Fibroblast of the aortic adventitia (primary cell): ENCODE measurements around the gene ARHGAP36. TPM values are rescaled to one million over a fixed set of nuclear protein-coding genes. Genes with fewer than 3 reads are reported as not detected.

ENCODE experiments used
- DNase-seq: peaks from one replicate; pipeline ENCODE4 v3.0.0-alpha.2; 2010; ENCODE audit warnings: low read depth
- H3K4me3 ChIP-seq: 2 replicates; pipeline ENCODE4 v1.5.1; 2011; ENCODE audit warnings: low read depth, mild to moderate bottlenecking, control low read depth, low read length, moderate library complexity
- total RNA-seq: library from RNA; depleted of rRNA; stranded (reverse); fragments of >200 nt; gene quantifications from 2 replicates; pipeline ENCODE4 v1.2.3, GENCODE V29; 2012; ENCODE audit warnings: low replicate concordance
- TF ChIP-seq, protein P1 (sequence below): IDR thresholded peaks from 2 replicates; pipeline ENCODE4 v1.5.1; 2011; ENCODE audit warnings: mild to moderate bottlenecking, low read length, control low read depth, inconsistent platforms; ENCODE audit not compliant: insufficient read depth

The ARHGAP36 gene, protein sequence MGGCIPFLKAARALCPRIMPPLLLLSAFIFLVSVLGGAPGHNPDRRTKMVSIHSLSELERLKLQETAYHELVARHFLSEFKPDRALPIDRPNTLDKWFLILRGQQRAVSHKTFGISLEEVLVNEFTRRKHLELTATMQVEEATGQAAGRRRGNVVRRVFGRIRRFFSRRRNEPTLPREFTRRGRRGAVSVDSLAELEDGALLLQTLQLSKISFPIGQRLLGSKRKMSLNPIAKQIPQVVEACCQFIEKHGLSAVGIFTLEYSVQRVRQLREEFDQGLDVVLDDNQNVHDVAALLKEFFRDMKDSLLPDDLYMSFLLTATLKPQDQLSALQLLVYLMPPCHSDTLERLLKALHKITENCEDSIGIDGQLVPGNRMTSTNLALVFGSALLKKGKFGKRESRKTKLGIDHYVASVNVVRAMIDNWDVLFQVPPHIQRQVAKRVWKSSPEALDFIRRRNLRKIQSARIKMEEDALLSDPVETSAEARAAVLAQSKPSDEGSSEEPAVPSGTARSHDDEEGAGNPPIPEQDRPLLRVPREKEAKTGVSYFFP
- total RNA-seq, result not detected in 2 replicates

DNA sequence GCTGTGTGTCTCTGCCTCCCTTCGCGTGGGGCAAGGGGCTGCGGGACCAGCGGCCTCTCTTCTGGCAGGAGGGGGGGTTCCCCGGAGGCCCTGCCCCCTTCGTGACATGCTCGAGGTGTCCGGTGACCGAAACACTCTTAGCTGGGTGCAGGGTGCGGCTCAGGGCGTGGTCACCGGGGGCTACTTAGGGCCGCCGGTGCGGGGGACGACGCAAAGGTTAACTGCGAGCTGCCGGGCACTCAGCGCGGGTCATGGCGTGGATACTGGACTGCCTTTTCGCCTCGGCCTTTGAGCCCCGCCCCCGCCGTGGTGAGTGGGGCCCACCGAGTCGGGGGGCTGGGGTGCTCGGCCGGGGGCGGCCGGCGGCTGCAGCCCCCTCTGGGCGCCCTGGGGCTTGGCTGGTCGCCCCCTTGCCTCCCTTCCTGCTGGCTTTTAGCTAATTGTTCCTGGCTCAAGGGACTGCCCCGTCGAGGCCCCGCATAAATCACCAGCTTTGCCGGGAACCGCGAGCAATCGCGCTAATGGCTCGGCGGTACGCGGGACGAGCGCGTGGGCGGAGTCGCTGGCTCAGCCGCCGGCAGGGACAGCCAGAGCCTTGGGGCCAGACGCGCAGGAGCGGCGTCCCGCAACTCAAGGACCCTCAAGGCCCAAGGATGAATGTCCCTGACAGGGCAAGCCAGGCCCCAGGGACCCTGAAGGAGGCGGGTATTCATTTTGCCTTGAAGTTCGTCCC, at the start of gene ARHGAP36:
Gene ARHGAP36, plus strand, starts transcription at position 211 of the 733 bp plus-strand sequence. CDS start 23,320 bp downstream, outside the sequence.
- TF ChIP-seq, protein P1, sequence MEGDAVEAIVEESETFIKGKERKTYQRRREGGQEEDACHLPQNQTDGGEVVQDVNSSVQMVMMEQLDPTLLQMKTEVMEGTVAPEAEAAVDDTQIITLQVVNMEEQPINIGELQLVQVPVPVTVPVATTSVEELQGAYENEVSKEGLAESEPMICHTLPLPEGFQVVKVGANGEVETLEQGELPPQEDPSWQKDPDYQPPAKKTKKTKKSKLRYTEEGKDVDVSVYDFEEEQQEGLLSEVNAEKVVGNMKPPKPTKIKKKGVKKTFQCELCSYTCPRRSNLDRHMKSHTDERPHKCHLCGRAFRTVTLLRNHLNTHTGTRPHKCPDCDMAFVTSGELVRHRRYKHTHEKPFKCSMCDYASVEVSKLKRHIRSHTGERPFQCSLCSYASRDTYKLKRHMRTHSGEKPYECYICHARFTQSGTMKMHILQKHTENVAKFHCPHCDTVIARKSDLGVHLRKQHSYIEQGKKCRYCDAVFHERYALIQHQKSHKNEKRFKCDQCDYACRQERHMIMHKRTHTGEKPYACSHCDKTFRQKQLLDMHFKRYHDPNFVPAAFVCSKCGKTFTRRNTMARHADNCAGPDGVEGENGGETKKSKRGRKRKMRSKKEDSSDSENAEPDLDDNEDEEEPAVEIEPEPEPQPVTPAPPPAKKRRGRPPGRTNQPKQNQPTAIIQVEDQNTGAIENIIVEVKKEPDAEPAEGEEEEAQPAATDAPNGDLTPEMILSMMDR, result no peak
- no peak for DNase-seq
- H3K4me3 ChIP-seq, result no peak within 1 kb of the TSS

- no peak for DNase-seq
- H3K4me3 ChIP-seq, result no peak overlapping the region
- TF ChIP-seq, protein P1, result no peak
Observed at GRCh38 chrX:131010186-131010585, 48.0 kb upstream of the ARHGAP36 start.

- H3K4me3 ChIP-seq, result no peak overlapping the region
- TF ChIP-seq, protein P1, result no peak
- DNase-seq, result no peak
Observed at GRCh38 chrX:131025336-131025735, 32.8 kb upstream of the ARHGAP36 start.

DNA sequence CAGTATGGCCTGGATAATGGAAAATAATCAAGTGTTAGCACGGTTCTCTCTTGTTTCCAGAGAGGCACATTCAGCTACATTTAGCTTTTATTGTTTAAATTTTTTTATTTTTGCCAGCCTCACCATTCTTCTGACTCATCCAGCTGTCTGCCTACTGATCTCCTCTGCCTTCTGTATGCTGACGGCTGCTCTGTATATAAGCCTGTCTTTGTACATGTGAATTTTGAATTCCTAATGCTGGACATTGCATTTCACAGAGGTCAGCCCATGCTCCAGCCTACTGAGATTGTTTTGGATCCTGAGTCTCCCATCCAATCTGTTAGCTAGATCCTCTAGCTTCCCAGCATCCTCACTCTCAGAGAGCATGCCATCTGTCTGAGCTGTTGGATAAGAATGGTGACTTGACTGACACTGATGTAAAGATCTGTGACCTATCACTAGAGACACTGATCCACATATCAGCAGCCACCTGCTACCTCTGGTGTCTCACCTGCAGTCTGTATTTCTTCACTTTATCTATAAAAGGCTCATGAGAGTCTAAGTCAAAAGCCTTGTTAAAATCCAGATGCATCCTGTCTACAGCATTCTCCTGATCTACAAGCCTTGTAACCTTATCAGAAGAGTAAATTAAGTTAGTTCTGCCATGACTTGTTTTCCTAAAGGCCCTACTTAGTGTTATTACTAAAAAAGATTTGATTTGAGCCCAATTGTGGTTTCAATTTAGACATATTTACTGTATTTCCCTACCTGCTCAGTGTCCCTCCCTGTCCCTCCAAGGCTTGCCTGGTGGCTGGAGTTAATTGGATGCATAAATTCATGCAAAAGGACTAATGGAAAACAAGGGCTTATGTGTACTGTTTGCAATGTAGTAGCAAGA, 25.6 kb upstream of the ARHGAP36 start:
- no peak overlapping the region for H3K4me3 ChIP-seq
- no peak for DNase-seq
- TF ChIP-seq, protein P1, result no peak

GRCh38 chrX:131034063-131034462, 24.1 kb upstream of the ARHGAP36 start:
- no peak for DNase-seq
- TF ChIP-seq, protein P1, result no peak
- H3K4me3 ChIP-seq, result no peak overlapping the region

DNA sequence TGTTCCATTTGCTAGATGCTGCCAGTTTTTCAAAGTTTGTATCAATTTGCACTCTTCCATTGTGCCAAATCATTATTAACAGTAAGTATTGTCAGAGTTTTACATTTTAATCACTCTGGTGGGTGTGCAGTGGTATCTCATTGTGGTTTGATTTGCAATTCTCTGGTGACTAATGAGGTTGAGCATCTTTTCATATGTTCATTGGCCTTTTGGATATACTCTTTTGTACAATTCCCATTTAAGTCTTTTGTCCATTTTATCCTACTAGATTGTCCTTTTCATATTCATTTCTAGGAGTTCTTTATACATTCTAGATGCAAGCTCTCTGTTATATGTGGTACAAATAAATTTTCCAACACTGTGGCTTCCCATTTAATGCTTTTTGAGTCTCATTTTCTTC, 17.4 kb upstream of the ARHGAP36 start:
- TF ChIP-seq, protein P1, result no peak
- H3K4me3 ChIP-seq, result no peak overlapping the region
- DNase-seq, result no peak
